Endothelial cell of hepatic sinusoid (primary cell): ENCODE measurements around the gene RAVER1.
"Not testable (repeated sequence)": the region's sequence is repeated elsewhere in the genome, so short reads cannot be mapped to it uniquely, and the experiment has no call there.

Source experiments
- in situ Hi-C: cut with HindIII; loops from 2 replicates; pipeline ENCODE4 v1.10.0; 2017; ENCODE audit warnings: low sequenced_read_pairs

The RAVER1 gene, protein sequence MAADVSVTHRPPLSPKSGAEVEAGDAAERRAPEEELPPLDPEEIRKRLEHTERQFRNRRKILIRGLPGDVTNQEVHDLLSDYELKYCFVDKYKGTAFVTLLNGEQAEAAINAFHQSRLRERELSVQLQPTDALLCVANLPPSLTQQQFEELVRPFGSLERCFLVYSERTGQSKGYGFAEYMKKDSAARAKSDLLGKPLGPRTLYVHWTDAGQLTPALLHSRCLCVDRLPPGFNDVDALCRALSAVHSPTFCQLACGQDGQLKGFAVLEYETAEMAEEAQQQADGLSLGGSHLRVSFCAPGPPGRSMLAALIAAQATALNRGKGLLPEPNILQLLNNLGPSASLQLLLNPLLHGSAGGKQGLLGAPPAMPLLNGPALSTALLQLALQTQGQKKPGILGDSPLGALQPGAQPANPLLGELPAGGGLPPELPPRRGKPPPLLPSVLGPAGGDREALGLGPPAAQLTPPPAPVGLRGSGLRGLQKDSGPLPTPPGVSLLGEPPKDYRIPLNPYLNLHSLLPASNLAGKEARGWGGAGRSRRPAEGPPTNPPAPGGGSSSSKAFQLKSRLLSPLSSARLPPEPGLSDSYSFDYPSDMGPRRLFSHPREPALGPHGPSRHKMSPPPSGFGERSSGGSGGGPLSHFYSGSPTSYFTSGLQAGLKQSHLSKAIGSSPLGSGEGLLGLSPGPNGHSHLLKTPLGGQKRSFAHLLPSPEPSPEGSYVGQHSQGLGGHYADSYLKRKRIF

DNA sequence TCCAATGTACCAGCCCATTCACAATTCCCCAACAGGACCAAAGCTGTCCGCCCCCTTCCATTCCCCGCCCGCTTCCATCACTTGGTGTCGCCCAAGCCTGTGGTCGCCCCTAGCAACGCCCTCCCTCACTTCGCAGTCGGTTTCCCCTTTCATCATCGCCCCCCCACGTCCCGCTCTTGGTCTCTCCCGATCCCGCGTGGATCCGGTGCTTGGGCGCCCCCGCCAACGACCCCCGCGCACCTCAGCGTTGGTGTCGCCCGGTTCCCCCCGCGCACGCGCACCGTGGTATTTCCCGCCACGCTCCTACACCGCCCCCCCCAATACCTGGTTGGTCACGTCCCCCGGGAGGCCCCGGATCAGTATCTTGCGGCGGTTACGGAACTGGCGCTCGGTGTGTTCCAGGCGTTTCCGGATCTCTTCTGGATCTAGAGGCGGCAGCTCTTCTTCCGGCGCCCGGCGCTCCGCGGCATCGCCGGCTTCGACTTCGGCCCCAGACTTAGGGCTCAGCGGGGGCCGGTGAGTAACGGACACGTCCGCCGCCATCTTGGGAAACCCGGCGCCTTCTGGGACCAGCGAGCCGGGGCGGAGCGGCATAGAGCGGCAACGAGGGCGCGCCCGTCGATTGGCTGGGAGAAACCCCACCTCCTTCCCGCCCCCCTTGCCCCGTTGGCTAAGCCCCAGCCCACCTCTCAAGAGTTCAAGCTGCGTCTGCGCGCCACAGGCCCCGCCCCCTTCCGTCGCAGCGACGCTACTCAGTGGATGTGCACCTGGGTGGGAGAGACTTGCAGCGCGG is at the start of gene RAVER1:
Gene RAVER1 (minus strand): TSS at position 565 of the 793 bp plus-strand sequence. CDS start 22 bp downstream, at position 543.
- in situ Hi-C loops, result no loop called here

DNA sequence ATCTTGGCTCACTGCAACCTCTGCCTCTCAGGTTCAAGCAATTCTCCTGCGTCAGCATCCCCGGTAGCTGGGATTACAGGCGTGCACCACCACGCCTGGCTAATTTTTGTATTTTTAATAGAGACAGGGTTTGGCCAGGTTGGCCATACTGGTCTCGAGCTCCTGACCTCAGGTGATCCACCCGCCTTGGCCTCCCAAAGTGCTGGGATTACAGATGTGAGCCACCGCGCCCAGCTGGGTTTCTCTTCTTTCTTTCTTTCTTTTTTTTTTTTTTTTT is 49.8 kb upstream of the RAVER1 start:
- in situ Hi-C loops, result not testable (repeated sequence)

DNA sequence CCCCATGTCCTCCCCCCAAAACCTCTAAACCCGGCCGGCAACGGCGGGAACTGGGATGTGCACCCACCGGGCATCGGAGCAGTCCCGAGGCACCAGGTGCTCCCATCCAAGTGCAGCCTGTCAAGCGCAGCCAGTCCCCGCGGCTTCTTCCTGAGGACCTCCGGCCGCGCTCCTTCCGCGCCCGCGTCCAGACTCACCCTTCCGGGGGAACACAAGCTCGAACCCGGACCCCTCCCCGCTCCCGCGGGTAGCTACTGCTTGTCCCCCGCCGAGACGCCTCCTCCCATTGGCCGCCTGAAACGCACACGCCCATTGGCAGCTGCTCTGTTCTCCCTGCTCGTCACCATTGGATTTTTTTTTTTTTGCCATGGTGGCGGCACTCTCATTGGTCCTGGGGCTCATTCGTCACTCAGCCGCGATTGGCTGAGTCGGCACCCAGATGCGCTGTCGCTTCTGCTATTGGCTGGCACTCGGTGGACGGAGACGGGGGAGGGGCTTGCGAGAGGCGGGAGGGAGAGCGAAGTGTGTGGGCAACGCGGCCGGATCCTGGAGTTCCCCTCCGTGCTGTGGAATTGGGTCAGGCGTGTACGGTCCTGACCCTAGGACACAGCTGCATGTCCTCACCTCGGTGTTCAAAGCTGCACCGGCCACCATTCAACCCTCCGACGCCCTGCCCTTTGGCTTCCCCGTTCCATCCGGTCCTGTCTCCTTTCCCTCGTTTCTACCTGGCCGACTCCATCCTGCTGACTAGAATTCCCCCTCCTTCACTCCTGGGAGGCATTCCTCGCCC is 47.2 kb upstream of the RAVER1 start, which contains the start of gene TYK2:
Gene TYK2 (minus strand): TSS at position 260 of the 790 bp plus-strand sequence. CDS start 2,166 bp downstream, outside the sequence.
- in situ Hi-C loops, result no loop called here

DNA sequence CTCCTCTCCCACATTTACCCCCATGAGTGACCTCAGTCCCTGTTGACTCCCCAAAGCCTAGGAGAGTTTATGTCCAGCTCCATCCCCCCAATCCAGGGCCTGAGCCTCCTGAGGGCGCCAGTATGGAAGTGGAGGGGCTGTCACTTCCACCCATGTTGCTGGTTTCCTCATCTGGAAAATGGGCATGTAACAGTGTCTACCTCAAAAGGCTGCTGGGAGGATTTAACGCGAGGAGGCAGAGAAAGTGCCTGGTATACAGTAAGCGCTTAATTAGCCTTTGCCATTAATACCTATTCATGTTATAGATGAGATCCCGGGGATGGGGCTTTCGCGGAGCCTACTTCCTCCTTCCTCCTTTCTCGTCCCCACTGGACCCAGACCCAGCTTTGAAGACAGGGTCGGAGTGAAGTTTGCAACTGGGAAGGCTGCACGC is 46.6 kb upstream of the RAVER1 start:
- in situ Hi-C loops, result no loop called here

DNA sequence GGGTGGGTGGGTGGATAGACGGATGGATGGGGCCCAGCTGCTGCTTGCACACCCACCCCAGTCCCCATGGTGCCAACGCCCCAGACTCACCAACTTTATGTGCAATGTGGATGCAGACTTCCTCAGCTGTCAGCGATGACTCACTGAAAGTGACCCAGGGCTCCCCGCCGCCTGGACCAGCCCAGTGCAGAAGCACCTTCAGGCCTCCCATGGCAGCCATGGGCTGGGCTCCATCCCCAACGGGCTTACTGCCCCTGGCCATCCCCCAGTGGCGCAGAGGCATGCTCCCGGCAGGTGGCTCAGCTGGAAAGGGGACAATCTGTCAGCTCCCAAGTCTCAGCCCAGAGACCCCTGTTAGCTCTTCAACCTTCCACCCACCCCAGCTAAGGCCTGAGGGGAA is 44.8 kb upstream of the RAVER1 start:
- in situ Hi-C loops, result no loop called here

DNA sequence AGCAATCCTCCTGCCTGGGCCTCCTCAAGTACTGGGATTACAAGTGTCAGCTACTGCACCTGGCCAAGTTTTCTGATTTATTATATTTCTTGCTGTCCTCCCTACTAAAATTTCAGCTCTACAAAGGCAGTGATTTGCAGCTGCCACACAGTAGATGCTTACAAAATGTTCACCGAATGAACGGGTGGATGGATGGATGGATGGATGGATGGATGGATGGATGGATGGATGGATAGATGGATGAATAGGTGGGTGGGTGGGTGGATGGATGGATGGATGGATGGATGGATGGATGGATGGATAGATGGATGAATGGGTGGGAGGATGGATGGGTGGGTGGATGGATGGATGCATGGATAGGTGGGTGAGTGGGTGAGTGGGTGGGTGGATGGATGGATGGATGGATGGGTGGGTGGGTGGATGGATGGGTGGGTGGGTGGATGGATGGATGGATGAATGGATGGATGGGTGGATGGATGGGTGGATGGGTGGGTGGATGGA is 43.9 kb upstream of the RAVER1 start:
- in situ Hi-C loops, result not testable (repeated sequence)

DNA sequence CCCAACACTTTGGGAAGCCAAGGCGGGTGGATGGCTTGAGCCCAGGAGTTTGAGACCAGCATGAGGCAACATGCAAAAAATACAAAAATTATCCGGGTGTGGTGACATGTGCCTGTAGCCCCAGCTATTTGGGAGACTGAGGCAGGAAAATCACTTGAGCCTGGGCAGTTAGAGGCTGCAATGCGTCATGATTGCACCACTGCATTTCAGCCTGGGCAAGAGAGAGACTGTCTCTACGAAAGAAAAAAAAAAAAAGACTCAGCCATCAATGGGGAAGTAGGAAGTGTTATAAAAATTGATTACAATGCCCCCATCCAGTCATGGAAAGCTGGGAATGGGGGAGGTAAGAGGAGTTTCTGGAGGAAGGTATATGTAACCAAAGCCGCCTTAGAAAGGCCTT is 41.6 kb upstream of the RAVER1 start:
- in situ Hi-C loops, result no loop called here

DNA sequence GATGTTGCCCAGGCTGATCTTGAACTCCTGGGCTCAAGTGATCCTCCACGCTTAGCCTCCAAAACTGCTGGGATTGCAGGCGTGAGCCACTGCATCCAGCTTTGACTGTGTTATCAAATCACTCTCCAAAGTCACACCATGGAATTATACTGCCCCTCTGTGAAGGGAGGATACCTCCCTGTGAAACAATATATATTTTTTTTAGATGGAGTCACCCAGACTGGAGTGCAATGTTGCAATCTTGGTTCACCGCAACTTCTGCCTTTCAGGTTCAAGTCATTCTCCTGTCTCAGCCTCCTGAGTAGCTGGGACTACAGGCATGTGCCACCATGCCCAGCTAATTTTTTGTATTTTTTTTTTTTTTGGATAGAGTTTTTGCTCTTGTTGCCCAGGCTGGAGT is 39.4 kb upstream of the RAVER1 start:
- in situ Hi-C loops, result no loop called here

DNA sequence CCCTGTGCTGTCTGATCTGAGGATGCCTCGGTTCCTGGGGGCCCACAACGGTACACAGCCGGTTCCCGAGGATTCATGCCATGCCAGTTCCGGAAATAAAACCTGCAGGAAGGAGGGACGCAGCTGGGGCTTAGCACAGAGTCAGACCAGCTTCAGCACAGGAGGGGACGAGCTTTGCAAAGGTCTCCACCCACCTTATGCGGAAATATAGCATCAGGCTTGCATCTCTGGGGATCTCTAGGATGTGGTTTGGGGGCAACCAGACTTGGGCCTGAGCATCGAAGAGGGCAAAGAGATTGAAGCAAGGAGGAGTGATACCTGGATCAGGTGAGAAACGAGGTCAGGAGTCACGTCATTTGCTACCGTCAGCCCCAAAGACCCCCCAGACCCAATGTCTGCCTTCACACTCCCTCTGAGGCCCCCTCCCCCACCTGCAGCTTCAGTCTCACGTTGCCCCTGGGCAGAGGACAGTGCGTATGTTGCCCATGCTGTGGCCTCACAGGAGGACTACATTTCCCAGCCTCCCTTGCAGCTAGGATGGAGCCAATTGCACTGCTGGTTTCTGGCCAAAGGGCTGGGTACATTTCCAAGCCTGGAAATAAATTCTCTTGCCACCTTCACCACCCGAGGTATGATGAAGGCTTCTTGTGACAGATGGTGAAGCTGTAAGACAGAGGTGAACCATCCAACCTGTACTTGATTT is 34.9 kb upstream of the RAVER1 start:
- in situ Hi-C loops, result no loop called here

DNA sequence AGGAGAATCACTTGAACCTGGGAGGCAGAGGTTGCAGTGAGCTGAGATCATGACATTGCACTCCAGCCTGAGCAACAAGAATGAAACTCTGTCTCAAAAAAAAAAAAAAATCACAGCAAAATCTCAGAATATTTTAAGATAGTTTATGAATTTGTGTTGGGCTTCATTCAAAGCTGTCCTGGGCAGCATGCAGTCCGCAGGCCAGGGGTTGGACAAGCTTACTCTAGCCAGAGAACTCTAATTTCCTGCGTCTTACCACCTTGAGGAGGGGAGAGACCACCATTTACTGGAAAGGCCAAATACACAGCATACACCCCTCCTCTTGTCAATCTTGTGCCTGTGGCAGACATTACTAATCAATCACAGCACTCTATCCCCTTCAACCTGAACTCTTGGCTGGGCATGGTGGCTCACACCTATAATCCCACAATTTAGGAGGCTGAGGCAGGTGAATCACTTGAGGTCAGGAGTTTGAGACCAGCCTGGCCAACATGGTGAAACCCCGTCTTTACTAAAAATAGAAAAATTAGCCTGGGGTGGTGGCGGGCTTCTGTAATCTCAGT is 33.7 kb upstream of the RAVER1 start:
- in situ Hi-C loops, result not testable (repeated sequence)

DNA sequence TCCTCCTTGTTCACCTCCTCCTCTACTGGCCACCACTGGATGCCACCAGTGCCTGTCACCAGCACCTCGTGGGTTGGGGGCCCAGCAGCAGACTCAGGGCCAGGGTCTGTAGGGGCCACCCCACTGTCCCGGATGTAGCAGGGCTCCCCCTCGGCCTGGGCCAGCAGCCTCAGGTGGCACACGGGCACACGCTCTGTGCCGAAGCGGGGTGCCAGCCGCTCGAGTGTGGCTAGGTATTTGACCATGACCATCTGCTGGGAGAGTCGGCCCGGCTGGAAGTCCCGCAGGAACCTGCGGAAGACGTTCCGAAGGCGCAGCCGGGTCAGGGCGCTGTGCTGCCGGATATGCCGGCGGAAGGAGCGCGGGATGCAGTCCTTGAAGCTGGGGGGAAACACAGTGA is 32.2 kb upstream of the RAVER1 start:
- in situ Hi-C loops, result no loop called here

DNA sequence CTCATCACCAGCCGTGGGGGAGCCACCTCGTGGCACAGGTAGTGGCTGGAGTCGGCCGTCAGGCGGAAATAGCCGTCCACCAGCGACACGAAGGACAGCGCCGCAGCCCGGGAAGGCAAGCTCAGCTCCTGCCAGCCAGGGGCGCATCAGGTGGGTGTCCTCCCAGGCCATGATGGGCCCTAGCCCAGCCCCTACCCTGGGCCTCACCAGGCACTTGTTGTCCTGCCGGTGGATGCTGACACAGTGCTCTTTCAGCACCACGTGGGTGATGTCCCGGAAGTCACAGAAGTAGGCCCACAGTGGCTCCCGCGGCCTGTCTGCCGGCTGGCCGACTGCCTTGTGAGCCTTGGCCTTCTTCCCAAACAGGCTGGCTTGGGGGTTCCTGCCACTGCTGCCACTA is 31.3 kb upstream of the RAVER1 start:
- in situ Hi-C loops, result no loop called here

DNA sequence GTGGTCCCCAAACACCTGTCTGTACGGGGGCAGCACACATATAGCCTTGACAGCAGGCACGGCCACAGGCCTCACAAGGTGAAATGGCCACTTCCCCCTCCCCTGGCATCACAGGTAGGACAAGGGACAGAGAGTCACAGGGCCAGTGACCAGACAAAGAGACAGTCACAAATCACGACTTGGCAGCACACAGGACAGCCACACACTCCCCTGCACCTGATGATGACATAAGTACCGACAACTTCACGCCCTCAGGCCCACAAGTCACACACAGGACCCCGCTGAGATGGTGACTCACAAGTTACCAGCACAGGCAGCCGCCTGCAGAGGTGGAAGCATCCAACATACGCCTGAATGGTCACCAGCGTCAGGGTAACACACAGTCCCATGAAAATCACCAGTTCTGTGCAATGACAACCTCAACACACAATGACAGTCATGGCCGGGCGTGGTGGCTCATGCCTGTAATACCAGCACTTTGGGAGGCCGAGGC is 30.5 kb upstream of the RAVER1 start:
- in situ Hi-C loops, result no loop called here

DNA sequence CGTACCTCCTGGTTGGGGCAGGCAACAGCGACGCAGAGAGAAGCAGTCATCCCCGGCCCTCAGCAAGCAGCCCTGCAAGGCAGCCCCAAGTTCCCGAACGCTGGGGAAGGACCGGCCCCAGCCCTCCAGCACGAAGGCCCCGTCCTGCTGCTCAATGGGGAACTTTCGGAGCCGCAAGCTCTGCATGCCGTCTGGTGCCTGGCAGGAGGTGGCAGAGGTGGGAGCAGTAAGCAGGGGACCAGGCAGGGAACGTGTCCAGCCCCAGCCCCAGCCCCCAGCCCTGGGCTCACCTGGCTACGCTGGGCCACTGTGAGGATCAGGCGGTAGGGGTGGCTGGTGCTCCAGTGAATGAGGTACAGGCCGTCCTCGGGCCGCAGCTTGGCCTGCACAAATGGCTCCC is 28.9 kb upstream of the RAVER1 start:
- in situ Hi-C loops, result no loop called here

DNA sequence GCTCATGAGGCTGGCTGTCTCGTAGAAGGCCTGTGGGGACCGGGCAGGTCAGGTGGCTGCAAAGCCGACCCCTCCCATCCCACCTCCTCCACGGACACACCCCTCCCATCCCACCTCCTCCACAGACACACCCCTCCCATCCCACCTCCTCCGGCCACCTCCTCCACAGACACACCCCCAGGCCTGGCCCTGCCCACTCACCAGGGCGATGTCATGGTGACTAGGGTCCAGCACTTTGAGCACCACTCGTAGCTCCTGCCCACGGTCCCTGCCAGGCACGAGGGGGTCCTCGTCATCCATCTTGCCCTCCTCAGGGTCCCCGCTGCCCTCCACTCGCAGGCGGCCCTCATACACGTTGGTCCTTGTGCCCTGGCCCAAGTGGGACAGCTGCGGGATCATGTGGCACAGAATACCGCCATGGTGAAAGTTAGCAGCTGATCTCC is 28.3 kb upstream of the RAVER1 start:
- in situ Hi-C loops, result no loop called here

DNA sequence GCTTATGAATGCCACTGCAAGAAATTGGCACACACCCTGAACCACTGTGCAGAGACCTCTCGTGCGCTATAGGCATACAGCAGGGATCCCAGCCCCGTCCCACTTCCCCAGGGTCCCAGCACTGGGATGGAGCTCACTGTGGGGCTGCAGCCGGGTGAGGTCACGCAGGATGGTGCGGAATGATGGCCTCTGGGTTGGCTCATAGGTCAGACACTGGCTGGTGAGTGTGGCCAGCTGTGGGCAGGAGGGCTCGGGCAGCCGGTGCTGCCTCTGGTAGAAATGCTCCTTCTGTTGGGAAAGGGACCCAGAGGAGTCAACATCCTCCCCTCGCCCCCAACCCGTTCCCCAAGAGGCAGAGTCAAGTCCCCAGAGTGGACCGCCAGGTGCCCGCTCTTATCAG is 23.1 kb upstream of the RAVER1 start:
- in situ Hi-C loops, result loop anchor here (5.0 kb wide), 1 partner anchor 69 kb away; the partner anchor contains the start of genes ICAM4 and ICAM5

DNA sequence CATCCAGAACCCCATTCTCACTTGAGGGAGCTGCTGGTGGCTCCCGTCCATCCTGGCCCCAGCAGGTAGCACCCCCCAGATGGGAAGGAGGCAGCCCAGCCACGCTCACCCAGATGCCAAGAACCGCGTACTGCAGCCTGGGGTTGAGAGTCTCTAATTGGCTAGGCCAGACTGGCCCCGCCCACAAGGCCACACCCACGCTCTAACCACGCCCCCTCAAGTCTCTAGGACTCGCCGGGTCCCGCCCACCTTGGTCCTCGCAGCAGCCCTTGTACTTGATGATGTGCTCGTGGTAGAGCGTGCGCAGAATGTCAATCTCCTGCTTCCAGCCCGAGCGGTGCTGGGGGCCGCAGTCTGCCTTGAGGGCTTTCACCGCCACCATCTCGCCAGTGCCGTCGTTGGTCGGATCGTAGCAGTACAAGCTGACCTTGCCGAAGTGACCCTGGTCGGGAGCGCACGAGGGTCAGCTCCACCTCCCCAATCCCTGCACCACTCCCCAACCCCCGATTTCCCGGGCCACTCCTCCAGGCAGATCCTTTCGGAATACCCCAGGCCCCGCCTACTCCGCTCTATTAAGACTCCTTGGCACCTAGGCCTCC is 20.6 kb upstream of the RAVER1 start:
- in situ Hi-C loops, result no loop called here

DNA sequence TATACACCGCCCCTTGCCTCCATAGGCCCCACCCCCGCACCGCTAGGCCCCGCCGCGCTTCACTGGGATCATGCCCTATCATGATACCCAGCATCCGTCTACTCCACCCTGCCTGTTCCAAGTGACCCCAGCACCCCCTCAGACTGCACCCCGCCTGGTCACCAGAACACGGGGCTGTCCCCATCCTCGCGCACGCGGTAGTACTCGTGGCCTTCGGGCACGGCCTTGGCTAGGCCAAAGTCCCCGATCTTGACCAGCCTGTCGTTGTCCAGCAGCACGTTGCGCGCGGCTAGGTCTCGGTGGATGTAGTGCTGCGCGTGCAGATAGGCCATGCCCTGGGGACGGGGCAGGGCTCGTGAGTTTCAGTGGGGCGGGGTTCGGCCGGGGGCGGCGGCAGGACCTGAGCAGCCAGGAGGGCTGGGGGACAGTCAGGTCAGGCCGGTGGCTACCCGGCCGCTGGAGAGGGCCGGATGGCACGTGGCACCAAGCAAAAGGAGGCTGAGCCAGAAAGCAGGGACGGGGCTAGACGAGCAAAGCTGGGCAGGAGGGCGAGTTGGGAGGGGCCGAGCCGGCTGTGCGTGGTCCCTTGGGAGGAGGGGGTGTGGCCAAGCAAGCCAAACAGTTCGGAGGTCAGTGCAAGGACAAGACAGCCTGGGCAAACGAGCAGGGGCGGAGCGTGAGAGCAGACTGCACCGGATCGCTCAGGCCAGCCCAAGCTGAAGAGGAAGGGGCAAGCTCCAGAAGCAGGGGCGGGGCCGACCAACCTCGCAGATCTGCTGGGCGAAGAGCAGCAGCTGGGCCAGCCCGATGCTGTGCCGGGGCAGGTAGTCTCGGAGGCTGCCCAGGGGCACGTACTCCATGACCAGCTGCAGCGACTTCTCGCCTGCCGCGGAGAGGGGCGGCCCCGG is 19.7 kb upstream of the RAVER1 start:
- in situ Hi-C loops, result no loop called here
